Measurements from ENCODE around the gene OSBPL7. TPM values are rescaled to one million over a fixed set of nuclear protein-coding genes. Genes with fewer than 3 reads are reported as not detected.
A peak's percentile ranks its signal among the peaks of the same experiment; 100 is the strongest.

OSBPL7 gene
- total and polyA plus RNA-seq, 8 donors, result 8.4 to 34.7 (median 13.7) TPM

DNA sequence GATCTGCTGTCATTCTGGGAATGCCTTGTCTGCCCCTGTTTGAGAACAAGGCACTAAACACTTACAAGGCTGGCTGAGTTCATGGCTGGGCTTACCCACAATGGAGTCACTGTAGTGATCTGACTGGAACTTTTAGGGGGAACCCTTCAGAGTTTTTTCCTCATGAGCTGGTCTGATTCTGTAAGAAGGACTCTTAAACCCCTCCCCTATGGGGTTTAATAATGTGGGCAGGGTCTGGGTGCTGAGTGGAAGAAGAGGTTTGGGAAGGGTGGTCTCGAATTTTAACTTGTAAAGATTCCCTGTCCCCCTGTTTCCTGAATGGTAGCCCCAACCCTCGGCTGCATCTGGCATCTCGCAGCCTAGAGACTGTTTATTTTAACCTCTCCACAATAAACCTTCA is 30.6 kb downstream of the OSBPL7 start:
- peaks cover 0 to 2% (median 0%) of the 10 kb centered on the region in 3 donors for H3K4me1 ChIP-seq
- intact Hi-C loops (cut with DNase I), result no loop called here
- WGBS, 2 donors, result 39 to 41% methylated on average over 3 of the region's 3 CpGs
- no peaks in the 10 kb centered on the region for H3K36me3 ChIP-seq
- no peaks in the 10 kb centered on the region for H3K9me3 ChIP-seq
- H3K27me3 ChIP-seq, result peaks cover 0 to 14% (median 7%) of the 10 kb centered on the region in 4 donors
- H3K4me3 ChIP-seq, result no peak overlapping the region
- no peak for FAIRE-seq
- DNase-seq, result no peak
- no peak overlapping the region for H3K27ac ChIP-seq
- TF ChIP-seq, protein P1, sequence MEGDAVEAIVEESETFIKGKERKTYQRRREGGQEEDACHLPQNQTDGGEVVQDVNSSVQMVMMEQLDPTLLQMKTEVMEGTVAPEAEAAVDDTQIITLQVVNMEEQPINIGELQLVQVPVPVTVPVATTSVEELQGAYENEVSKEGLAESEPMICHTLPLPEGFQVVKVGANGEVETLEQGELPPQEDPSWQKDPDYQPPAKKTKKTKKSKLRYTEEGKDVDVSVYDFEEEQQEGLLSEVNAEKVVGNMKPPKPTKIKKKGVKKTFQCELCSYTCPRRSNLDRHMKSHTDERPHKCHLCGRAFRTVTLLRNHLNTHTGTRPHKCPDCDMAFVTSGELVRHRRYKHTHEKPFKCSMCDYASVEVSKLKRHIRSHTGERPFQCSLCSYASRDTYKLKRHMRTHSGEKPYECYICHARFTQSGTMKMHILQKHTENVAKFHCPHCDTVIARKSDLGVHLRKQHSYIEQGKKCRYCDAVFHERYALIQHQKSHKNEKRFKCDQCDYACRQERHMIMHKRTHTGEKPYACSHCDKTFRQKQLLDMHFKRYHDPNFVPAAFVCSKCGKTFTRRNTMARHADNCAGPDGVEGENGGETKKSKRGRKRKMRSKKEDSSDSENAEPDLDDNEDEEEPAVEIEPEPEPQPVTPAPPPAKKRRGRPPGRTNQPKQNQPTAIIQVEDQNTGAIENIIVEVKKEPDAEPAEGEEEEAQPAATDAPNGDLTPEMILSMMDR (IDR thresholded peaks at IDR 0.05), result no peak
- no peak for ATAC-seq

DNA sequence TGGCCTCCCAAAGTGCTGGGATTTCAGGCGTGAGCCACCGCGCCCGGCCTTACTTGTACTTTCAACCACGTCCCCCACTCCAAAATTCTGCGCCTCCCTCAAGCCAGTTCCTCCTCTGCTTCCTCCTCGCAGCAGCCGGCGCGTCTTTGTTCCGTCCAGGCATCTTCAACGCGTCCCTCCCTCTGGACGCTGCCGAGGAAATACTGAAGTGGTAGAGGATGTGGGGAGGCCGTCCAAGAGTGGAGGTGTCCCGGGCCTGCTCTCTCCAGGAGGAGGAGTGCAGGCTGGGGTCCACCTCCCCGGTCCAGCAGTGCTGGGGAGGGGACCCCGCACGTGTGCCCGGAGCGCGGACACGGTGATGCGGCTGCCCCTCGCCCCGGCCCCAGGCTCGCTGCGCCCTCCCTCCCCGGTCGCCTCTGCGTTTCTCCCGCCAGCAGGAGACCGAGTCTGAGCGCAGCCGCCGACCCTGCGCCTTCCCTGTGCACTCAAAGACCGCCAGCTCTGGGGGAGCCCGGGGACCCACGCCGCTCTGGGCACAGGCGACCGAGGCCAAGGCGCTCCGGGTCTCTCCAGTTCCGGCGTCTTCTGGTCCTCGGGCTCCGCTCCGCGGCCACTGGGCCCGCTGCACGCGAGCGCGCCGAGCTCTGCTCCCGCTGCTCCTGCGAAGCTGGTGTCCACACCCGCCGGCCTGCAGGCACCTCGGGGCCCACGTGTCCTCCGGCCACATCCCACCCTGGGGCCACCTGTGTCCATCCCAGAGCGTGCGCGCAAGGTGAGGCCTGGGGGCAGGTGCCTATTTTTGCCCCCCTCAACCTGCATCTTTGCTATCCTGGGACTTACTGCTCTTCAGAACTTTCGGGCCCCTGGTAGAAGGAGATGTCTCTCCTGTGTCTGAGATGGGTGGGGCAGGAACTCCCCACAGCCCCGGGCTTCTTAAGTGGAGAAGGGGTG is 31.7 kb downstream of the OSBPL7 start:
- DNase-seq (peak in 4 of 6 donors; percentile 62 to 90 (median 77)), ATAC-seq (peak; percentile 96 to 100 (median 100)), FAIRE-seq (no peak)
- Histone ChIP-seq H3K27me3 (peaks cover 0 to 14% (median 7%) of the 10 kb centered on the region in 4 donors), H3K9me3 (no peaks in the 10 kb centered on the region), H3K27ac (no peak overlapping the region), H3K4me3 (peak overlapping the region; percentile 17 to 54 (median 32)), H3K36me3 (no peaks in the 10 kb centered on the region), H3K4me1 (peaks cover 0 to 2% (median 0%) of the 10 kb centered on the region in 3 donors)
- WGBS, 2 donors, result 3% methylated on average over 69 to 70 of the region's 70 CpGs
- TF ChIP-seq, protein P1 (IDR thresholded peaks at IDR 0.05), result peak in 3 of 4 donors; percentile 34 to 51 (median 35)
- intact Hi-C loops (cut with DNase I), result no loop called here

DNA sequence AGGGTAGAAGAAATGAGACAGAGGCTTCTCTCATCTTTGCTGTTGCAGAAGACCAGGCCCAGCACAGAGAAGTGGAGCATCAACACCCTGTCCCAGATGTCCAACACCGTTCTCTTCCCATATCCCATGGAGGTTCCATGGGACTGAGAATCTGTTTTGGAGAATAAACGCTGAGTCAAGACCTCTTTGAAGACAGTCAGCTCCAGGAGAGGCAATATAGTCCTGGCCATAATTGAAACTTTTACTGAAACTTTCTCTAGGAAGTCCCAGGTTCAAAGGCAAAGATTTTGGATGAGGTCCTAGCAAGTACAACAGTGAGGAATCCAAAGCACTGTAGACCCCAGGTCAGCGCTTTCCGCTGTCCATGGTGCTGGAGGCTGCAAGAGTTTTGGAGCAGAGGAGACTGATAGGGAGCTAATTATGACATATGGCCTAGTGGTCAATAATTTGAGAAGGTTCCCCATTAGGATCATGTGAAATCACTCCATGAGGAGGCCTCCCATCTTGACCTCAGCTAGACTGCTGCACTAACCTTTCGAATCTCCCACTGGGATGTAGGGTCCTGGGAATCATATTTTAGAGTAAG is 36.0 kb downstream of the OSBPL7 start:
- TF ChIP-seq, protein P1 (IDR thresholded peaks at IDR 0.05), result no peak
- DNase-seq (no peak), ATAC-seq (no peak), FAIRE-seq (no peak)
- Histone ChIP-seq H3K36me3 (no peaks in the 10 kb centered on the region), H3K9me3 (no peaks in the 10 kb centered on the region), H3K27me3 (peaks cover 0 to 10% (median 0%) of the 10 kb centered on the region in 4 donors), H3K27ac (no peak overlapping the region), H3K4me1 (peaks cover 0 to 2% (median 0%) of the 10 kb centered on the region in 3 donors), H3K4me3 (no peak overlapping the region)
- WGBS, 2 donors, result 48 to 54% methylated on average over 5 of the region's 5 CpGs
- intact Hi-C loops (cut with DNase I), result no loop called here

GRCh38 chr17:47781397-47781796 is 40.2 kb downstream of the OSBPL7 start:
- H3K27ac ChIP-seq, result no peak overlapping the region
- WGBS, 2 donors, result 62 to 72% methylated on average over 5 of the region's 5 CpGs
- no peaks in the 10 kb centered on the region for H3K4me1 ChIP-seq
- H3K9me3 ChIP-seq, result no peaks in the 10 kb centered on the region
- FAIRE-seq (no peak), ATAC-seq (no peak), DNase-seq (no peak)
- TF ChIP-seq, protein P1 (IDR thresholded peaks at IDR 0.05), result no peak
- H3K27me3 ChIP-seq, result no peaks in the 10 kb centered on the region
- intact Hi-C loops (cut with DNase I), result no loop called here
- no peaks in the 10 kb centered on the region for H3K36me3 ChIP-seq
- no peak overlapping the region for H3K4me3 ChIP-seq
